Measurements from ENCODE around the gene CEP20.

DNA sequence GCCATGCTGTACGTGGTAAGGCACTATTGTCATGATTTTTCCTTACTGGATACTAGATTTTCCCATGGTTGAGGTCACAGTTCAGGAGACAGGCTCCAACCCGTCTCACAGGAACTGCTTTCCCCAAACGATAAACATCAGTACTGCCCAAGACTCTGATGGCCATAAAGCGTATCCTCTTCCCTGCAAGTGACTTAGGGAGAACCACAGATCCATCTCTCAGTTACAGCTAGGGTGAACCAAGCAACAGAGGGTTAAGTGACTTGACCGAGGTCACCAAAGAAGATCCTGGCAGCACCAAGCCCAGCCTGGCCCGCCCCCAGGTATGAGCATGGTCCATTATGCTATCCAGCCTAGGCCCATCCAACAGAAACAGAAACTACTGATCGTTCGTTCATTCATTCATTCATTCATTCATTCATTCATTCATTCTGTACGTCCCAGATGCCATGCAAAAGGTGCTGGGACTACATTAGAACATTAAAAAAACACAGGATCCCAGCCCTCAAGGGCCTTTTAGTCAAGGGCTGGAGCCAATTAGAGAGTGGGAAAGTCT, 62.6 kb downstream of the CEP20 start:
- TF ChIP-seq, protein P1, sequence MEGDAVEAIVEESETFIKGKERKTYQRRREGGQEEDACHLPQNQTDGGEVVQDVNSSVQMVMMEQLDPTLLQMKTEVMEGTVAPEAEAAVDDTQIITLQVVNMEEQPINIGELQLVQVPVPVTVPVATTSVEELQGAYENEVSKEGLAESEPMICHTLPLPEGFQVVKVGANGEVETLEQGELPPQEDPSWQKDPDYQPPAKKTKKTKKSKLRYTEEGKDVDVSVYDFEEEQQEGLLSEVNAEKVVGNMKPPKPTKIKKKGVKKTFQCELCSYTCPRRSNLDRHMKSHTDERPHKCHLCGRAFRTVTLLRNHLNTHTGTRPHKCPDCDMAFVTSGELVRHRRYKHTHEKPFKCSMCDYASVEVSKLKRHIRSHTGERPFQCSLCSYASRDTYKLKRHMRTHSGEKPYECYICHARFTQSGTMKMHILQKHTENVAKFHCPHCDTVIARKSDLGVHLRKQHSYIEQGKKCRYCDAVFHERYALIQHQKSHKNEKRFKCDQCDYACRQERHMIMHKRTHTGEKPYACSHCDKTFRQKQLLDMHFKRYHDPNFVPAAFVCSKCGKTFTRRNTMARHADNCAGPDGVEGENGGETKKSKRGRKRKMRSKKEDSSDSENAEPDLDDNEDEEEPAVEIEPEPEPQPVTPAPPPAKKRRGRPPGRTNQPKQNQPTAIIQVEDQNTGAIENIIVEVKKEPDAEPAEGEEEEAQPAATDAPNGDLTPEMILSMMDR (conservative IDR thresholded peaks at IDR 0.05; ENCODE audit: low read depth, low read length) = no peak
- TF ChIP-seq EZH2 (IDR thresholded peaks at IDR 0.05; ENCODE audit: low read length, unreplicated experiment) = no peak
